Thyroid gland (tissue), 4 donors: ENCODE data around the gene RALGDS.

ENCODE experiments used
- CTCF ChIP-seq, 6 experiments: fragments of 200-600 bp in 3 of 6; fragments of 450-650 bp in 3 of 6; sonication (generic) in 3 of 6; IDR thresholded peaks; one replicate each; pipeline ENCODE4 v1.5.1; 2016 to 2019; ENCODE audit warnings: antibody characterized with exemption in 6 of 6, mild to moderate bottlenecking in 2 of 6, inconsistent platforms in 1 of 6, moderate library complexity in 1 of 6
- POLR2A ChIP-seq, 2 donors: fragments of 450-650 bp; IDR thresholded peaks; one replicate each; pipeline ENCODE4 v1.6.1; 2017; ENCODE audit warnings: antibody characterized with exemption in 2 of 2, mild to moderate bottlenecking in 2 of 2, moderate library complexity in 1 of 2

- TF ChIP-seq CTCF (IDR thresholded peaks at IDR 0.05), result no peak
- TF ChIP-seq POLR2A (IDR thresholded peaks at IDR 0.05), result no peak
Measured at GRCh38 chr9:133073086-133074014, 47.7 kb downstream of the RALGDS start.
